ENCODE measurements around the gene PDE2A. TPM values are rescaled to one million over a fixed set of nuclear protein-coding genes. Genes with fewer than 3 reads are reported as not detected.

Gene PDE2A
- polyA plus RNA-seq, 3 donors = 0.18 to 1.7 (median 0.53) TPM

GRCh38 chr11:72681226-72682153 is 7.3 kb upstream of the PDE2A start:
- Mint-ChIP-seq H3K9me3 (peaks cover 0 to 8% (median 0%) of the 10 kb centered on the region in 7 donors), H3K4me3 (peak overlapping the region in 1 of 2 donors; percentile 21)

GRCh38 chr11:72680624-72681158 is 6.5 kb upstream of the PDE2A start:
- H3K9me3 ChIP-seq (replicated peaks in 1 of 2; ENCODE audit: control insufficient read depth in 1 of 2, insufficient read depth in 1 of 2, low read length in 2 of 2) = no peaks in the 10 kb centered on the region
- intact Hi-C loops (cut with micrococcal nuclease) = loop anchor here in 1 of 2 donors (10.0 kb wide), 1 partner anchor 494 kb away; no protein-coding TSS in a partner anchor
- H3K27ac ChIP-seq (ENCODE audit: low read depth in 1 of 2, low read length in 2 of 2) = no peak overlapping the region
- H4K20me1 ChIP-seq (ENCODE audit: insufficient read depth, low read length) = peaks cover 98% of the 10 kb centered on the region
- H3K4me2 ChIP-seq (replicated peaks; ENCODE audit: extremely low read depth, low read length, poor library complexity, severe bottlenecking) = no peak overlapping the region
- WGBS (ENCODE audit: insufficient coverage) = 86% methylated on average over 1 of the region's 6 CpGs
- no peak for DNase-seq
- H3K27me3 ChIP-seq (ENCODE audit: control insufficient read depth in 2 of 2, insufficient read depth in 2 of 2, low read length in 2 of 2) = peaks cover 17 to 38% of the 10 kb centered on the region in 2 donors
- no peak overlapping the region for H3K4me3 ChIP-seq (replicated peaks in 1 of 3; ENCODE audit: low read depth in 2 of 3, low read length in 3 of 3)
- Mint-ChIP-seq H3K36me3 (peaks cover 22 to 29% of the 10 kb centered on the region in 2 donors), H3K4me1 (peaks cover 9% of the 10 kb centered on the region), H3K9me3 (peaks cover 0 to 8% (median 0%) of the 10 kb centered on the region in 7 donors), H3K27ac (peak overlapping the region in 1 of 7 donors; percentile 38), H3K27me3 (ENCODE audit: low read depth in 3 of 3) (peaks cover 44 to 52% (median 47%) of the 10 kb centered on the region in 3 donors), H3K4me3 (no peak overlapping the region)
- TF ChIP-seq, protein P1, sequence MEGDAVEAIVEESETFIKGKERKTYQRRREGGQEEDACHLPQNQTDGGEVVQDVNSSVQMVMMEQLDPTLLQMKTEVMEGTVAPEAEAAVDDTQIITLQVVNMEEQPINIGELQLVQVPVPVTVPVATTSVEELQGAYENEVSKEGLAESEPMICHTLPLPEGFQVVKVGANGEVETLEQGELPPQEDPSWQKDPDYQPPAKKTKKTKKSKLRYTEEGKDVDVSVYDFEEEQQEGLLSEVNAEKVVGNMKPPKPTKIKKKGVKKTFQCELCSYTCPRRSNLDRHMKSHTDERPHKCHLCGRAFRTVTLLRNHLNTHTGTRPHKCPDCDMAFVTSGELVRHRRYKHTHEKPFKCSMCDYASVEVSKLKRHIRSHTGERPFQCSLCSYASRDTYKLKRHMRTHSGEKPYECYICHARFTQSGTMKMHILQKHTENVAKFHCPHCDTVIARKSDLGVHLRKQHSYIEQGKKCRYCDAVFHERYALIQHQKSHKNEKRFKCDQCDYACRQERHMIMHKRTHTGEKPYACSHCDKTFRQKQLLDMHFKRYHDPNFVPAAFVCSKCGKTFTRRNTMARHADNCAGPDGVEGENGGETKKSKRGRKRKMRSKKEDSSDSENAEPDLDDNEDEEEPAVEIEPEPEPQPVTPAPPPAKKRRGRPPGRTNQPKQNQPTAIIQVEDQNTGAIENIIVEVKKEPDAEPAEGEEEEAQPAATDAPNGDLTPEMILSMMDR (IDR thresholded peaks at IDR 0.05) = no peak
- H3K36me3 ChIP-seq (replicated peaks in 1 of 2; ENCODE audit: control insufficient read depth in 1 of 2, insufficient read depth in 2 of 2, low read length in 2 of 2) = peaks cover 27 to 28% of the 10 kb centered on the region in 2 donors
- H2AFZ ChIP-seq (ENCODE audit: insufficient read depth, low read depth, low read length, poor library complexity, severe bottlenecking) = no peak overlapping the region
- no peak overlapping the region for H3K9ac ChIP-seq (ENCODE audit: insufficient read depth, low read length, poor library complexity, severe bottlenecking)
- H3K4me1 ChIP-seq (ENCODE audit: control insufficient read depth in 1 of 2, insufficient read depth in 2 of 2, low read length in 2 of 2) = no peaks in the 10 kb centered on the region
- H3K79me2 ChIP-seq (ENCODE audit: insufficient read depth, low read length) = no peaks in the 10 kb centered on the region

More at GRCh38 chr11:72681226-72682153, 7.3 kb upstream of the PDE2A start:
- H3K27me3 ChIP-seq (ENCODE audit: control insufficient read depth in 2 of 2, insufficient read depth in 2 of 2, low read length in 2 of 2) = peaks cover 10 to 30% of the 10 kb centered on the region in 2 donors
- TF ChIP-seq, protein P1 (IDR thresholded peaks at IDR 0.05) = no peak
- Mint-ChIP-seq H3K27me3 (ENCODE audit: low read depth in 3 of 3) (peaks cover 37 to 44% (median 39%) of the 10 kb centered on the region in 3 donors), H3K4me1 (peaks cover 11% of the 10 kb centered on the region), H3K27ac (peak overlapping the region in 1 of 7 donors; percentile 41), H3K36me3 (peaks cover 28 to 37% of the 10 kb centered on the region in 2 donors)
- peaks cover 35 to 36% of the 10 kb centered on the region in 2 donors for H3K36me3 ChIP-seq (replicated peaks in 1 of 2; ENCODE audit: control insufficient read depth in 1 of 2, insufficient read depth in 2 of 2, low read length in 2 of 2)
- intact Hi-C loops (cut with micrococcal nuclease) = loop anchor here in 1 of 2 donors (2.0 to 10.0 kb wide), 2 partner anchors 209 to 493 kb away; no protein-coding TSS in a partner anchor
- WGBS (ENCODE audit: insufficient coverage) = 74% methylated on average over 16 of the region's 17 CpGs
- no peak for DNase-seq
- H3K79me2 ChIP-seq (ENCODE audit: insufficient read depth, low read length) = no peaks in the 10 kb centered on the region
- H2AFZ ChIP-seq (ENCODE audit: insufficient read depth, low read depth, low read length, poor library complexity, severe bottlenecking) = no peak overlapping the region
- H3K9me3 ChIP-seq (replicated peaks in 1 of 2; ENCODE audit: control insufficient read depth in 1 of 2, insufficient read depth in 1 of 2, low read length in 2 of 2) = no peaks in the 10 kb centered on the region
- no peak overlapping the region for H3K9ac ChIP-seq (ENCODE audit: insufficient read depth, low read length, poor library complexity, severe bottlenecking)
- H3K4me2 ChIP-seq (replicated peaks; ENCODE audit: extremely low read depth, low read length, poor library complexity, severe bottlenecking) = no peak overlapping the region
- peaks cover 100% of the 10 kb centered on the region for H4K20me1 ChIP-seq (ENCODE audit: insufficient read depth, low read length)
- H3K4me3 ChIP-seq (replicated peaks in 1 of 3; ENCODE audit: low read depth in 2 of 3, low read length in 3 of 3) = no peak overlapping the region
- no peak overlapping the region for H3K27ac ChIP-seq (ENCODE audit: low read depth in 1 of 2, low read length in 2 of 2)
- no peaks in the 10 kb centered on the region for H3K4me1 ChIP-seq (ENCODE audit: control insufficient read depth in 1 of 2, insufficient read depth in 2 of 2, low read length in 2 of 2)
